ENCODE data around the gene HECW1. TPM values are rescaled to one million over a fixed set of nuclear protein-coding genes. Genes with fewer than 3 reads are reported as not detected.

Gene HECW1
- total RNA-seq, 3 donors from 2014 or later: not detected

- ATAC-seq (no peak), DNase-seq (no peak)
- Mint-ChIP-seq H3K4me3 (no peak overlapping the region), H3K36me3 (ENCODE audit: insufficient read depth) (no peaks in the 10 kb centered on the region), H3K9me3 (no peaks in the 10 kb centered on the region), H3K27me3 (ENCODE audit: low read depth) (peaks cover 21% of the 10 kb centered on the region), H3K4me1 (ENCODE audit: low read depth) (peaks cover 2% of the 10 kb centered on the region)
These were observed 400.8 kb downstream of the HECW1 start for GRCh38 chr7:43513251-43513650.

GRCh38 chr7:43516581-43517342 is 404.3 kb downstream of the HECW1 start:
- Mint-ChIP-seq H3K9me3 (no peaks in the 10 kb centered on the region), H3K4me1 (ENCODE audit: low read depth) (peaks cover 2% of the 10 kb centered on the region), H3K4me3 (no peak overlapping the region), H3K36me3 (ENCODE audit: insufficient read depth) (no peaks in the 10 kb centered on the region), H3K27me3 (ENCODE audit: low read depth) (peaks cover 21% of the 10 kb centered on the region)
- DNase-seq (no peak), ATAC-seq (peak; percentile 84 to 94)

- no peak overlapping the region for H3K4me3 Mint-ChIP-seq
- no peaks in the 10 kb centered on the region for H3K36me3 Mint-ChIP-seq (ENCODE audit: insufficient read depth)
- peaks cover 2% of the 10 kb centered on the region for H3K4me1 Mint-ChIP-seq (ENCODE audit: low read depth)
- DNase-seq: no peak
- H3K9me3 Mint-ChIP-seq: no peaks in the 10 kb centered on the region
- ATAC-seq: no peak
- H3K27me3 Mint-ChIP-seq (ENCODE audit: low read depth): peaks cover 21% of the 10 kb centered on the region
These were observed 405.0 kb downstream of the HECW1 start for GRCh38 chr7:43517464-43517863.

- peaks cover 4% of the 10 kb centered on the region for H3K27me3 Mint-ChIP-seq (ENCODE audit: low read depth)
- ATAC-seq: no peak
- no peaks in the 10 kb centered on the region for H3K9me3 Mint-ChIP-seq
- no peaks in the 10 kb centered on the region for H3K4me1 Mint-ChIP-seq (ENCODE audit: low read depth)
- no peak overlapping the region for H3K4me3 Mint-ChIP-seq
- DNase-seq: no peak
- H3K36me3 Mint-ChIP-seq (ENCODE audit: insufficient read depth): no peaks in the 10 kb centered on the region
These were observed 407.8 kb downstream of the HECW1 start for GRCh38 chr7:43520201-43520600.

- no peak for ATAC-seq
- Mint-ChIP-seq H3K4me1 (ENCODE audit: low read depth) (no peaks in the 10 kb centered on the region), H3K4me3 (no peak overlapping the region), H3K9me3 (no peaks in the 10 kb centered on the region), H3K36me3 (ENCODE audit: insufficient read depth) (no peaks in the 10 kb centered on the region), H3K27me3 (ENCODE audit: low read depth) (no peaks in the 10 kb centered on the region)
- DNase-seq: no peak
These were observed 410.1 kb downstream of the HECW1 start for GRCh38 chr7:43522406-43523156.

GRCh38 chr7:43528576-43529354 is 416.3 kb downstream of the HECW1 start:
- Mint-ChIP-seq H3K36me3 (ENCODE audit: insufficient read depth) (no peaks in the 10 kb centered on the region), H3K27me3 (ENCODE audit: low read depth) (no peaks in the 10 kb centered on the region), H3K4me3 (no peak overlapping the region), H3K4me1 (ENCODE audit: low read depth) (no peaks in the 10 kb centered on the region), H3K9me3 (no peaks in the 10 kb centered on the region)
- ATAC-seq (no peak), DNase-seq (no peak)

GRCh38 chr7:43530553-43531410 is 418.3 kb downstream of the HECW1 start:
- ATAC-seq: no peak
- H3K4me1 Mint-ChIP-seq (ENCODE audit: low read depth): no peaks in the 10 kb centered on the region
- no peak for DNase-seq
- H3K27me3 Mint-ChIP-seq (ENCODE audit: low read depth): no peaks in the 10 kb centered on the region
- H3K9me3 Mint-ChIP-seq: no peaks in the 10 kb centered on the region
- H3K4me3 Mint-ChIP-seq: no peak overlapping the region
- no peaks in the 10 kb centered on the region for H3K36me3 Mint-ChIP-seq (ENCODE audit: insufficient read depth)

- H3K4me1 Mint-ChIP-seq (ENCODE audit: low read depth): no peaks in the 10 kb centered on the region
- DNase-seq (no peak), ATAC-seq (no peak)
- no peak overlapping the region for H3K4me3 Mint-ChIP-seq
- no peaks in the 10 kb centered on the region for H3K9me3 Mint-ChIP-seq
- H3K27me3 Mint-ChIP-seq (ENCODE audit: low read depth): no peaks in the 10 kb centered on the region
- no peaks in the 10 kb centered on the region for H3K36me3 Mint-ChIP-seq (ENCODE audit: insufficient read depth)
These were observed 419.3 kb downstream of the HECW1 start for GRCh38 chr7:43531700-43532099.

- Mint-ChIP-seq H3K27me3 (ENCODE audit: low read depth) (no peaks in the 10 kb centered on the region), H3K4me1 (ENCODE audit: low read depth) (no peaks in the 10 kb centered on the region), H3K4me3 (no peak overlapping the region), H3K36me3 (ENCODE audit: insufficient read depth) (no peaks in the 10 kb centered on the region), H3K9me3 (no peaks in the 10 kb centered on the region)
- ATAC-seq (no peak), DNase-seq (no peak)
These were observed 421.5 kb downstream of the HECW1 start for GRCh38 chr7:43533801-43534479.

- H3K36me3 Mint-ChIP-seq (ENCODE audit: insufficient read depth): no peaks in the 10 kb centered on the region
- ATAC-seq: no peak
These were observed 422.6 kb downstream of the HECW1 start for GRCh38 chr7:43535031-43535451.

GRCh38 chr7:43535810-43536585 is 423.6 kb downstream of the HECW1 start:
- no peaks in the 10 kb centered on the region for H3K9me3 Mint-ChIP-seq
- H3K4me3 Mint-ChIP-seq: no peak overlapping the region
- ATAC-seq: no peak
- DNase-seq: no peak
- no peaks in the 10 kb centered on the region for H3K36me3 Mint-ChIP-seq (ENCODE audit: insufficient read depth)
- H3K27me3 Mint-ChIP-seq (ENCODE audit: low read depth): no peaks in the 10 kb centered on the region
- H3K4me1 Mint-ChIP-seq (ENCODE audit: low read depth): no peaks in the 10 kb centered on the region

More at GRCh38 chr7:43535031-43535451, 422.6 kb downstream of the HECW1 start:
- Mint-ChIP-seq H3K4me1 (ENCODE audit: low read depth) (no peaks in the 10 kb centered on the region), H3K4me3 (no peak overlapping the region), H3K27me3 (ENCODE audit: low read depth) (no peaks in the 10 kb centered on the region), H3K9me3 (no peaks in the 10 kb centered on the region)
- DNase-seq: no peak

- DNase-seq (no peak), ATAC-seq (no peak)
- Mint-ChIP-seq H3K27me3 (ENCODE audit: low read depth) (no peaks in the 10 kb centered on the region), H3K9me3 (no peaks in the 10 kb centered on the region), H3K4me3 (no peak overlapping the region), H3K36me3 (ENCODE audit: insufficient read depth) (no peaks in the 10 kb centered on the region), H3K4me1 (ENCODE audit: low read depth) (no peaks in the 10 kb centered on the region)
These were observed 424.3 kb downstream of the HECW1 start for GRCh38 chr7:43536773-43537172.
